Middle frontal gyrus (tissue), 1 donor: ENCODE measurements around the gene ZNF275.
"Not testable (repeated sequence)": the region's sequence is repeated elsewhere in the genome, so short reads cannot be mapped to it uniquely, and the experiment has no call there.

Experiments used
- DNase-seq: peaks from one replicate; pipeline ENCODE4 v3.0.0-alpha.2; 2015; ENCODE audit warnings: low spot score; ENCODE audit errors: extremely low spot score

The ZNF275 gene

GRCh38 chrX:153387345-153387744, 53.4 kb downstream of the ZNF275 start:
- DNase-seq: no peak

DNA sequence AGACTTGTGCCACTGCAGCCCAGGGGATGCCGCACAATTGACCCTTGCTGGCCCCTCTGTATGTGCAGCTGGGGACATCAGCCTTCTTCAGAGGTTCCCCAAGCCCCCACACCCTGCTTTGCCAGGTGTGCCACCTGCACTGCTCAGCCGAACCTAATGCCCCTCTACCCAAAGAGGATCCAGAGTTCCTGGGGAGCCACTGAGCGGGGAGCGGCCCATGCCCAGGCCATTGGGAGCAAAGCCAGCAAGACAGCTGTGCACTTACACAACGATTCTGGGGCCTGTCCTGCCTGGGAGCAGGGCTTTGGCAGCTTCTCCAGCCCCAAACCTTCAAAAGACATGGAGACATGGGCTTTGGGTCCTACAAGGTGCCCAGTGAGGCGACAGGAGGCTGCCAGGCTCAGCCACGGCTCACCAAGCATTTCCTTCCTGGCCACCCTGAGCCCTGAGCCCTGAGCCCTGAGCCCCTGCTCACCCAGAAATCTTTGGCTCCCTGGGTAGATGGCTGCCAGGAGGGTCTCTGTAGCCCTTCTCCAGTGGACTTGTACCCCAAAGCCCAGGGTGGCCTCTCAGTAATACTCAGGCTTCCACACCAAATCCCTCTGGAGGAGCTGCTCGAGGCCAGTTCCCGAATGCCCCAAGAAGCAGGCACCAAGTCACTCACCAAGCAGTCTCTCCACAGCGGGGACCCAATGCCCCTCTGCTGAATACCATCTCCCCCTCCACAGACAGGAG, 54.2 kb downstream of the ZNF275 start:
- DNase-seq: no peak

DNA sequence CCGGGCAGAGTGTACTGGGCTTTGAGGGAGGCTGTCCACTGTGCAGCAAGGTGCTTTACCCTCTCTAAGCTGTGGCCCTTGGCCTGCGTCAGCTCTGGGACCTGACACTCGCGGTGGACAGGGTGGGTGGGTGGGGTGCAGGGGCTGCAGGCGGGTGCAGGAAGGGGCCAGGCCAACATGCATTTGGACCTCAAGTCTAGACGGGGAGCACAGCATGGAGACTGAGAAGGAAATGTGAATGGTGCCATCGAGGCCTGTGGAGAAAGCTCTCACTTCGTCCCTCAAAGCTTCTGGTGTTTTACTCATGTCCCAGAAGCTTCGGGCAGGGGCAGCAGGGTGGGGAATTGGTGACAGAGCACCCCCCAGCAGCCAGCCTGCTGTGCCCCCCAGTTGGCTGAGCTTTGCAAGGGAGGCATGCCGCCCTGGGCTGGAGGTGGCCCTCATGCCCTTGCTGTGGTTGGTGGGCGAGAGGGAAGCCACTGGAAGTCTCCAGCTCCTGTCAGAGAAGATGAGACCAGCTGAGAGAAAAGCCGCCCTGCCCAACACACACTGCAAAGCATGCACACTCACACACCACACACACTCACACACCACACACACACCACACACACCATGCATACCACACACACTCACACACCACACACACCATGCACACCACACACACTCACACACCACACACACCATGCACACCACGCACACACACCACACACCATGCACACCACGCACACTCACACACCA, 54.9 kb downstream of the ZNF275 start:
- DNase-seq: no peak

GRCh38 chrX:153389460-153389768, 55.5 kb downstream of the ZNF275 start:
- not testable (repeated sequence) for DNase-seq

- no peak for DNase-seq
Measured at GRCh38 chrX:153392642-153393321, 58.8 kb downstream of the ZNF275 start.

DNA sequence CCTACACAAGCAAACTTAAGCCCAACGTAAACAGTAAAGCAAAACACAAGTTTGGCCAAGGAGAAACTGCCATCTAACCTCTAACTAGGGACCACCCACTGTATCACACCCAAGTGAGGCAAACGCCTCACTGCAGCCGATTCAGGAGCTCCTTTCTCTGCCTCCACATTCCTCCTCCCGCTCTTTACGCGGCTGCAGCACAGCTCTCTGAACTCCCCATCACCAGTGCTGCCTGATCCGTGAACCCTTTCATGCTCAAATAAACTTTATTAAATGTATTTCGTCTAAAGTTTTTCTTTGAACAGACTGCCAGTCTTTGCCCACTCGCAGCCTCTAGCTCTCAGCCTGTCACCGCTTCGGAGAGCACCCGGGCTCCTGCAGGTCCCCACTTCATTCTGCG, 60.7 kb downstream of the ZNF275 start:
- no peak for DNase-seq

DNA sequence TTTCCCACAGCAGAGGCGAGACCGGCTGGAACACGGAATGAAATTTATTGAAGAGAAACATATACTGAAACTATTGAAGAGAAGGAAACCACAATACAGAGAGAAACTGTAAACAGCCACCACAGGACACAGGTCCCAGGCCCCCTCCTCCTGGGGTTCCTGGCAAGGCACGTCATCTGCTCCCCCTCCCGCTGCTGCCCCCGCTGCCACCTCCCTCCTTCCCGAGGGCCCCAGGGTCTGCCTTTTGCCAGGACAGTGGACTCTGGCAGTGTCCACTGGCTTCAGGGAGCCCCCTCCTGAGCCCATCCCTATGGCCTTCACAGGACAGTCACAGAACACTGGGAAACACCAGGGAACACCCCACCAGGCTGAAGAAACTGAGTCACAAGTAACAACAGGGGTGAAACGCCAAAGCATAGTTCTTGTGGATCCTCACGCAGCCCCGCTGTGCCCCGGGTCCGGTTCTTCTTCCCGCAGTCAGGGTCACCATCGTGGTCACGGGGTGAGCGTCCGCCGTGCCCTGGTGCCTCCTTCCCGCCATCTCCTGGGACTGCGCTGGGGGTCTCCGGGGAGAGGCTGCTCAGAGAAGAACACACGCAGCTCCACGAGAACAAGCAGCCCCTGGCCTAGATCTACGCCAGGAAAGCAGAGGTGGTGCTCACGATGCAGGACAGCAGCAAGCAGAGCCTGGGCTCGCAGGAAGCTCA, 61.8 kb downstream of the ZNF275 start:
- no peak for DNase-seq

DNA sequence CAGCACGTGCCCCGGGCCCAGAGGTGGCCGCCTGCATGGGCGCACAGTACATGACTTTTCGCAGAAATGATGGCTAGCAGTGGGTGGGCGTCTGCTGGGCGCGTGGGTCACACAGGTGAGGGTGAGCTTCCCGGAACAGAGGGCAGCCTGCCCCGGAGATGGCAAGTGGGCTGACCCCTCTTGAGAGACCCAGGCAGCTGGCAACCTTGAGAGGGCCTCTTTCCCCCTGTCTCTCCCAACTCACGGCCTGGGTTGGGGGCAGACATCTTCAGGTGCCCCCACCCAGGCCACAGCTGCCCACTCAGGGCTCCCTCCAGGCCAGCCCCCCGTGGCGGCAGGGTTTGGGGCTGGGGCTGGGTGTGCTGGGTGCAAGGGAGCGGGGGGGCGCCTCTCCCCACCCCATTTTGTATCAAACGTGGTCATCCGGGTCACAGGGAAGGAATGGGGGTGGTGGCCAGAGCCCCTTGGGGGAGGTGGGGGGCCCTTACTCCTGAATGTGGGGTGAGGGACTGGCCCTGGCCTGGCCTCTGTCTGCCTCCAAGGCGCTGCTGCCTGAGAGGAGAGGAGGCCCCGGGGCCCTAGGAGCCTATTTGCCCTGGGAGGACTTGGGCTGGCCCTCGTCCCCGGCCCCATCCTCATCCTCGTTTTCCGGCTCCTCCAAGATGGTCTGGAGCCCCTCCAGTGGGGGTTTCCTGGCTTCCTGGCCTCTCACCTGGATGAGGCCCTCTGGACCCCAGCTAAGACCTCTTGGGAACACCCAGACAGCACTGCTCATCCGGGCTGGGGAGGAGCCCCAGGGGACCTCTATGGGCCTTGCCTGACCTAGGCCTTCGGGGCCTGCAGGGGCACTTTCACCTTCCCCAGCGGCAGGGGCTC, 62.6 kb downstream of the ZNF275 start:
- no peak for DNase-seq

- DNase-seq: no peak
Measured at GRCh38 chrX:153397256-153397960, 63.5 kb downstream of the ZNF275 start.

DNA sequence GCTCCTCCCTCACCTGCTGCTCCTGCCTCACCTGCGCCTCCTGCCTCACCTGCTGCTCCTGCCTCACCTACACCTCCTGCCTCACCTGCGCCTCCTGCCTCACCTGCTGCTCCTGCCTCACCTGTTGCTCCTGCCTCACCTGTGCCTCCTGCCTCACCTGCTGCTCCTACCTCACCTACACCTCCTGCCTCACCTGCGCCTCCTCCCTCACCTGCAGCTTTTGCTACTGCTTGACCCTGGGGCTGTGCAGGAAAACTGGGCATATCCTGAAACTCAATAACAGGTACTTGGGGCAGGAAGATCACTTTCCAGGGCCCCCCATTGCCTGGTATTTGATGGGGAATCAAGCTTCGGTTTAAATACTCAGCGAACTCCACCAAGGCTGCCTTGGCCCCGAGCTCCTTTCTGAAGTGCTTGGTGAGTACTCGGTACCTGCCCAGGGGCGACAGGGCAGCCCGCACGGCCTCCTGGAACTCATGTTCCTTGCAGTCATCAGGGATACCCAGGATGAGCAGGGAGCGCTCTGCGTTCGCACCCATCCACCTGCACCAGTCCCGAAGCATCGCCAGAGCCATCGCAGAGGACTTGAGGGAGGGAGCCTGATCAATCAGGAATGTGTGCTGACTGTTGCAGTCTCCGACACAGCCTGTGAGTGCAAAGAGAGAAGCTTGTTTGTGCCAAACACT, 64.5 kb downstream of the ZNF275 start:
- DNase-seq: no peak

- DNase-seq: no peak
Measured at GRCh38 chrX:153400146-153401132, 66.5 kb downstream of the ZNF275 start.

GRCh38 chrX:153401133-153401764, 67.3 kb downstream of the ZNF275 start, which contains the start of gene PNMA6E:
Gene PNMA6E (minus strand): TSS chrX:153401350. CDS start chrX:153398849, 2,501 bp downstream.
- DNase-seq: no peak
